ENCODE results near the gene TMEM239.
"Not testable (repeated sequence)": the region's sequence is repeated elsewhere in the genome, so short reads cannot be mapped to it uniquely, and the experiment has no call there.

TMEM239 gene

DNA sequence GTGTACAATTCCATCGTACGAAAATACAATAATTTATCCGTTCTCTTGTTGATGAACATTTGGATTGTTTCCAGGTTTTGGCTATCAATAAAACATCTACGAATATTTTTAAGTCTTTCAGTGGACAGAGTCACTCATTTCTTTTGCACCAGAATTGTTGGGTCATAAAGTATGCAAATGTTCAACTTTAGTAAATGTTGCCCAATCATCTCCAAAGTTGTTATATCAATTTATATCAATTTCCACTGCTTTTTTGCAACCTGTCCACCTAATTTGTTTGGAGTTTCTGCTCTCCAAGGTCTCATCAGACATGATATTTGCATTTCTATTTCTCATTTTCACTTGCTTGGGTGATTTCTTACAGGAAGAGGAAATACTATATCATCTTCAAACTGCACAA is 10.5 kb downstream of the TMEM239 start:
- no peak overlapping the region for H3K27ac ChIP-seq
- TF ChIP-seq, protein P1, sequence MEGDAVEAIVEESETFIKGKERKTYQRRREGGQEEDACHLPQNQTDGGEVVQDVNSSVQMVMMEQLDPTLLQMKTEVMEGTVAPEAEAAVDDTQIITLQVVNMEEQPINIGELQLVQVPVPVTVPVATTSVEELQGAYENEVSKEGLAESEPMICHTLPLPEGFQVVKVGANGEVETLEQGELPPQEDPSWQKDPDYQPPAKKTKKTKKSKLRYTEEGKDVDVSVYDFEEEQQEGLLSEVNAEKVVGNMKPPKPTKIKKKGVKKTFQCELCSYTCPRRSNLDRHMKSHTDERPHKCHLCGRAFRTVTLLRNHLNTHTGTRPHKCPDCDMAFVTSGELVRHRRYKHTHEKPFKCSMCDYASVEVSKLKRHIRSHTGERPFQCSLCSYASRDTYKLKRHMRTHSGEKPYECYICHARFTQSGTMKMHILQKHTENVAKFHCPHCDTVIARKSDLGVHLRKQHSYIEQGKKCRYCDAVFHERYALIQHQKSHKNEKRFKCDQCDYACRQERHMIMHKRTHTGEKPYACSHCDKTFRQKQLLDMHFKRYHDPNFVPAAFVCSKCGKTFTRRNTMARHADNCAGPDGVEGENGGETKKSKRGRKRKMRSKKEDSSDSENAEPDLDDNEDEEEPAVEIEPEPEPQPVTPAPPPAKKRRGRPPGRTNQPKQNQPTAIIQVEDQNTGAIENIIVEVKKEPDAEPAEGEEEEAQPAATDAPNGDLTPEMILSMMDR (IDR thresholded peaks at IDR 0.05) = no peak
- TF ChIP-seq ZFX (IDR thresholded peaks at IDR 0.05; ENCODE audit: borderline replicate concordance) = no peak

DNA sequence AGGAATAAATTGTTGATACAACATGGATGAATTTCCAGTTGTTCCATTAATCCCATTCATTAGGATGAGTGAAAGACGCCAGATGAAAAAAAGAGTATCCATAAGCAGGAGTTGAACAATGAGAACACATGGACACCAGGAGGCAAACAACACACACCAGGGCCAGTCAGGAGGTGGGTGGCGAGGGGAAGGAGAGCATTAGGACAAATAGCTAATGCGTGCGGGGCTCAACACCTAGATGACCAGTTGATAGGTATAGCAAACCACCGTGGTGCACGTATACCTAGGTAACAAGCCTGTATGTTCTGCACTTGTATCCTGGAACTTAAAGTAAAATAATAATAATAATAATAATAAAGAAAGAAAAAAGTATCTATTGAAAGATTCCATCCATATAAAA is 13.2 kb downstream of the TMEM239 start:
- TF ChIP-seq, protein P1 (IDR thresholded peaks at IDR 0.05) = no peak
- TF ChIP-seq ZFX (IDR thresholded peaks at IDR 0.05; ENCODE audit: borderline replicate concordance) = no peak

DNA sequence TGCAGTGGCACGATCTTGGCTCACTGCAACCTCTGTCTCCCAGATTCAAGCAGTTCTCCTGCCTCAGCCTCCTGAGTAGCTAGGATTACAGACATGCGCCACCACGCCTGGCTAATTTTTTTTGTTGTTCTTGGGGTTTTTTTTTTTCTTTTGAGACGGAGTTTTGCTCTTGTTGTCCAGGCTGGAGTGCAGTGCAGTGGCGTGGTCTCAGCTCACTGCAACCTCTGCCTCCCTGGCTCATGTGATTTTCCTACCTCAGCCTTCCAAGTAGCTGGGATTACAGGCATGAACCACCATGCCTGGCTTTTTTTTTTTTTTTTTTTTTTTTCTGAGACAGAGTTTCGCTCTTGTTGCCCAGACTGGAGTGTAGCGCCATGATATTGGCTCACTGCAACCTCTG is 15.0 kb downstream of the TMEM239 start:
- not testable (repeated sequence) for H3K27ac ChIP-seq

More for the DNA sequence above, 13.2 kb downstream of the TMEM239 start:
- H3K27ac ChIP-seq = no peak overlapping the region

DNA sequence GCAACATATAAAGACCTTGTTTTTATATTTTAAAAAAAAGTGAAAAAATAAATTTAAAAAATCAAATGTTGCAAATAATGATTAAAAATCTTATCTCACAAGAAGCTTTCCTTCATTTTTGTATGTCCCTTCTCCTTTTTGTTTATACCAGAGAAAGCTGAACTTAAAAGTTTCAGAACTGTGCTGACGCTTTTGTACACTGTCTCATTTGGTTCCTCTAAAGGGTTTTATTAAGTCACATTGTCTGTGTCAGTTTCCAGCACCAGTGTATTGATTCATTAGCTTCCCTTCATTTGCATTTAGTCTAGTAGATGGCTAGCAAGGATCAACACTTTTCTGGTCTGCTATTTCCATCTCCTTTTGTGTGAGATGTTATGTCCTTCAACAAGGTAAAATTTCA is 17.6 kb downstream of the TMEM239 start:
- no peak for TF ChIP-seq ZFX (IDR thresholded peaks at IDR 0.05; ENCODE audit: borderline replicate concordance)
- TF ChIP-seq, protein P1 (IDR thresholded peaks at IDR 0.05) = no peak
- H3K27ac ChIP-seq = no peak overlapping the region

DNA sequence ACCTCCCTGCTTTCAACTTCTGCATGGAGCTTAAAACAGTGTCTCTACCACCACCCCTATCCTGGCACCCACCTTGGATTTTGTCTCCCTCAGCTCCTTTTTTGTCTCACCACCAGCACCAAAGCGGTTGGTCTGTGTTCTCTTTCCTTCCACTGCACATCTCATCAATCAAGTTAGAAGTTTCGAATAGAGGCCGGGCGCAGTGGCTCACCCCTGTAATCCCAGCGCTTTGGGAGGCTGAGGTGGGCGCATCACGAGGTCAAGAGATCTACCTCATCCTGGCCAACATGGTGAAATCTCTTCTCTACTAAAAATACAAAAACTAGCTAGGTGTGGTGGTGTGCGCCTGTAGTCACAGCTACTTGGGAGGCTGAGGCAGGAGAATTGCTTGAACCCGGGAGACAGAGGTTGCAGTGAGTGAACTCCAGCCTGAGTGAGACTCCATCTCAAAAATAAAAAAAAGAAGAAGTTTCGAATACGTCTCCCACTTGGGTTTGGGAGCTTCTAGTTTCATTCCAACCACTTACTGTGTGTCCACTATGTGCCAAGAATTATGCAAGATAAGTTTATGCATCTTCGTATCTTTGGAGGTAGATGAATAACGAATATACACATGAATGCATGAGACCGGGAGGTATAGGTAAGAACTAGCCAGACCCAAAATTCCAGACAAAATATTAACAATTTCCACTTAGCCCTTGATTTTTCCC is 18.4 kb downstream of the TMEM239 start:
- H3K27ac ChIP-seq = no peak overlapping the region
- TF ChIP-seq ZFX (IDR thresholded peaks at IDR 0.05; ENCODE audit: borderline replicate concordance) = no peak
- TF ChIP-seq, protein P1 (IDR thresholded peaks at IDR 0.05) = no peak

DNA sequence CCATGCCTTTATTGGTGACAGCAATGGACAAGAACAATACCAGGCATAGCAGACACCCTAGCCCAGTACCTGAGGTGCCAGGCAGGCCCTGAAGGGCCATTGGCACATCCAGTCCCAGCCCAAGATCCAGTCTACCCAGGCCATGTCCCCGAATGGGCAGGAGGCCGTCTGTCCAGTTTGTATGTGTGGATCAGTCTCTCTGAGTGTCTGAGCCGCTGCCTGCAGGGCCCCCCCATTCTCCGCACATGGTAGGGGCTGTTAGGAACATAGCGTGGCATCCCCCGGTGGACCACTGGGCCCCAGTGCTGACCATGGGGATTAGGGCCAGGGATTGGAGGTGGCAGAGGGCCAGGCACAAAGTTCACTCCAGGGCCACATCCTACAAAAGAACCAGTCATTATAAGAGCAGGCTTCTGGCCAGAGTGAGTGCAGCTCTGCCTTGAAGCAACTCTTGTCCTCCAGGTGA is 19.2 kb downstream of the TMEM239 start:
- TF ChIP-seq, protein P1 (IDR thresholded peaks at IDR 0.05) = no peak
- TF ChIP-seq ZFX (IDR thresholded peaks at IDR 0.05; ENCODE audit: borderline replicate concordance) = no peak

DNA sequence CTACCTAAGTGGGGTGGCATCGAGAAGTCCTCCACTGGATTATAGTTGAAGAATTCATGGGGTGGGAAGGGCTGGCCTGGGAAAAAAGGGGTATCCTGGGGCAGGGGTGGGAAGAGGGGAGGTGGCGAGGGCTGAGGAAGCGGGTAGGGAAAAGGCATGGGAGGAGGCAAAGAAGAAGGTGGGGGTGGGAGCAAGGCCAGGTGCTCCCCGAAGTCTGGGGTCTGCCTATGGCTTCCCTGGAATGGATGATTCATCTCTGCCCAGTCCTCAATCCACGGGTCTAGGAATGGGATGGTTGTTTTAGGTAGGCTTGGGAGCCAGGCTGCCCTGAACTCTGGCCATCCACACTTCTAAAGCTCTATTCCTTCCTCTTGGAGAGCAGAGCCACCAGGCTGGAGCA is 19.9 kb downstream of the TMEM239 start:
- H3K27ac ChIP-seq = no peak overlapping the region
- TF ChIP-seq ZFX (IDR thresholded peaks at IDR 0.05; ENCODE audit: borderline replicate concordance) = no peak
- TF ChIP-seq, protein P1 (IDR thresholded peaks at IDR 0.05) = no peak

More for the DNA sequence above, 19.2 kb downstream of the TMEM239 start:
- no peak overlapping the region for H3K27ac ChIP-seq

Measured in 22Rv1 (cell line).